ENCODE results near the gene LSAMP. TPM values are rescaled to one million over a fixed set of nuclear protein-coding genes. Genes with fewer than 3 reads are reported as not detected.

Gene LSAMP
- total RNA-seq, 1 donor = 3.3 TPM

- H3K9me3 ChIP-seq (ENCODE audit: low read depth, low read length) = no peaks in the 10 kb centered on the region
- no peak overlapping the region for H3K27ac ChIP-seq (ENCODE audit: low read depth, low read length)
- no peak overlapping the region for H3K4me3 ChIP-seq (ENCODE audit: insufficient read depth, low read length)
- H3K36me3 ChIP-seq (ENCODE audit: insufficient read depth, low read length) = no peaks in the 10 kb centered on the region
- no peak overlapping the region for H2AFZ ChIP-seq (ENCODE audit: low read length)
- no peak overlapping the region for H3K4me2 ChIP-seq (ENCODE audit: insufficient read depth, low read length)
- H3K4me1 ChIP-seq (ENCODE audit: insufficient read depth, low read length) = no peaks in the 10 kb centered on the region
- H4K20me1 ChIP-seq (ENCODE audit: insufficient read depth, low read length) = no peaks in the 10 kb centered on the region
- H3K79me2 ChIP-seq (ENCODE audit: insufficient read depth, low read length) = no peaks in the 10 kb centered on the region
- H3K27me3 ChIP-seq (ENCODE audit: insufficient read depth, low read length) = no peaks in the 10 kb centered on the region
- no peak for DNase-seq (ENCODE audit: insufficient read length, low spot score, missing footprints)
- TF ChIP-seq CTCF (IDR thresholded peaks at IDR 0.05; ENCODE audit: extremely low read depth, low read depth, low read length) = no peak
These were observed 36.8 kb downstream of the LSAMP start for GRCh38 chr3:116408473-116408872.

GRCh38 chr3:116405231-116405630, 40.1 kb downstream of the LSAMP start:
- H3K4me2 ChIP-seq (ENCODE audit: insufficient read depth, low read length) = no peak overlapping the region
- no peaks in the 10 kb centered on the region for H4K20me1 ChIP-seq (ENCODE audit: insufficient read depth, low read length)
- H3K27me3 ChIP-seq (ENCODE audit: insufficient read depth, low read length) = no peaks in the 10 kb centered on the region
- no peak overlapping the region for H3K27ac ChIP-seq (ENCODE audit: low read depth, low read length)
- H3K4me1 ChIP-seq (ENCODE audit: insufficient read depth, low read length) = no peaks in the 10 kb centered on the region
- no peak for DNase-seq (ENCODE audit: insufficient read length, low spot score, missing footprints)
- no peaks in the 10 kb centered on the region for H3K79me2 ChIP-seq (ENCODE audit: insufficient read depth, low read length)
- no peak for TF ChIP-seq CTCF (IDR thresholded peaks at IDR 0.05; ENCODE audit: extremely low read depth, low read depth, low read length)
- H3K9me3 ChIP-seq (ENCODE audit: low read depth, low read length) = no peaks in the 10 kb centered on the region
- no peak overlapping the region for H3K4me3 ChIP-seq (ENCODE audit: insufficient read depth, low read length)
- H2AFZ ChIP-seq (ENCODE audit: low read length) = no peak overlapping the region
- no peaks in the 10 kb centered on the region for H3K36me3 ChIP-seq (ENCODE audit: insufficient read depth, low read length)

GRCh38 chr3:116399701-116400226, 45.5 kb downstream of the LSAMP start:
- no peaks in the 10 kb centered on the region for H3K27me3 ChIP-seq (ENCODE audit: insufficient read depth, low read length)
- no peaks in the 10 kb centered on the region for H3K4me1 ChIP-seq (ENCODE audit: insufficient read depth, low read length)
- H3K79me2 ChIP-seq (ENCODE audit: insufficient read depth, low read length) = no peaks in the 10 kb centered on the region
- no peak overlapping the region for H3K27ac ChIP-seq (ENCODE audit: low read depth, low read length)
- no peak for TF ChIP-seq CTCF (IDR thresholded peaks at IDR 0.05; ENCODE audit: extremely low read depth, low read depth, low read length)
- H4K20me1 ChIP-seq (ENCODE audit: insufficient read depth, low read length) = no peaks in the 10 kb centered on the region
- no peaks in the 10 kb centered on the region for H3K9me3 ChIP-seq (ENCODE audit: low read depth, low read length)
- DNase-seq (ENCODE audit: insufficient read length, low spot score, missing footprints) = no peak
- no peak overlapping the region for H2AFZ ChIP-seq (ENCODE audit: low read length)
- no peaks in the 10 kb centered on the region for H3K36me3 ChIP-seq (ENCODE audit: insufficient read depth, low read length)
- H3K4me3 ChIP-seq (ENCODE audit: insufficient read depth, low read length) = no peak overlapping the region
- H3K4me2 ChIP-seq (ENCODE audit: insufficient read depth, low read length) = no peak overlapping the region

GRCh38 chr3:116394365-116394764, 50.9 kb downstream of the LSAMP start:
- Histone ChIP-seq H3K4me2 (ENCODE audit: insufficient read depth, low read length) (no peak overlapping the region), H2AFZ (ENCODE audit: low read length) (no peak overlapping the region), H3K27ac (ENCODE audit: low read depth, low read length) (no peak overlapping the region), H3K36me3 (ENCODE audit: insufficient read depth, low read length) (no peaks in the 10 kb centered on the region), H3K4me3 (ENCODE audit: insufficient read depth, low read length) (no peak overlapping the region), H3K27me3 (ENCODE audit: insufficient read depth, low read length) (no peaks in the 10 kb centered on the region), H3K4me1 (ENCODE audit: insufficient read depth, low read length) (no peaks in the 10 kb centered on the region), H3K79me2 (ENCODE audit: insufficient read depth, low read length) (no peaks in the 10 kb centered on the region), H3K9me3 (ENCODE audit: low read depth, low read length) (no peaks in the 10 kb centered on the region), H4K20me1 (ENCODE audit: insufficient read depth, low read length) (no peaks in the 10 kb centered on the region)
- TF ChIP-seq CTCF (IDR thresholded peaks at IDR 0.05; ENCODE audit: extremely low read depth, low read depth, low read length) = no peak
- DNase-seq (ENCODE audit: insufficient read length, low spot score, missing footprints) = no peak

Data from osteoblast (primary cell).